ENCODE measurements around the gene RAB20.

DNA sequence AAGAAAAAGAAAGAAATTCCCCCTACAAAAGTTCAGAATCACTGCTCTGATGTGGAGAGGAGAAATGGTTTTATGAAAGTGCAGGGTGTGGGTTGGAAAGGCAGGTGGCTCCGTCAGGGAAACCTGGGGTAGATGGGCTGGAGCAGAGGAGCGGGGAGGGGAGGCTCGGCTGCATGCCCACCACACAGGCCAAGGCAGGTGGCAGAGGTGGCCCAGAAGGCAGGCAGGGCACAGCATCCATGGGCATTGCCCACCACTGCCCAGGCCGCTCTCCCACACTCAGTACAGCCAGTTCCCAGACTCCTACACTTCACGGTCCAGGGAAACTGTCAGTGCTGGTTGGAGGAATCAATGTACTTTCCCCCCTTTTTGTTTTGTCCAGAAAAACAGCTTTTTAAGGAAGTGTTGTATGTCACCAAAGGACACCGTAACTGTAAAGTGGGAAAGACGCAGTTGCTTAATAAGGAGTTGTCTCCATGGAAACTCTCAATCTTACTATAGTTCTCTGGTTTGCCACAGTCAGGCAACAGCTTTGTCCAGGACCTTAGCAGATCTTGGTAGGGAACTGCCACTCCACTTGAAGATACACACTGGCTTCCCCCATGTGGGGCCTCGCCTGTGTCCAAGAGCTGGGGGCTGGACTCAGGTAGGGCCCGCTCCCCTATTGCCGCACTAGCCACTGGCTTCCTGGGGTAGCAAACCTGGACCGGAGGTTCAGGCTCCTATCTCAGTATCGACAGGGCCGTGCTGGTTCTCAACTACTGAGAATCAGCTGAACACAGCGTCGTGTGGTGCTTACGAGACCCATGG is 82.9 kb downstream of the RAB20 start:
- TF ChIP-seq EZH2 (IDR thresholded peaks at IDR 0.05; ENCODE audit: insufficient read depth, poor library complexity, severe bottlenecking) (no peak), EZH2phosphoT487 (IDR thresholded peaks at IDR 0.05; ENCODE audit: insufficient read depth, low read depth) (no peak)
